Measurements from ENCODE around the gene FIP1L1.

DNA sequence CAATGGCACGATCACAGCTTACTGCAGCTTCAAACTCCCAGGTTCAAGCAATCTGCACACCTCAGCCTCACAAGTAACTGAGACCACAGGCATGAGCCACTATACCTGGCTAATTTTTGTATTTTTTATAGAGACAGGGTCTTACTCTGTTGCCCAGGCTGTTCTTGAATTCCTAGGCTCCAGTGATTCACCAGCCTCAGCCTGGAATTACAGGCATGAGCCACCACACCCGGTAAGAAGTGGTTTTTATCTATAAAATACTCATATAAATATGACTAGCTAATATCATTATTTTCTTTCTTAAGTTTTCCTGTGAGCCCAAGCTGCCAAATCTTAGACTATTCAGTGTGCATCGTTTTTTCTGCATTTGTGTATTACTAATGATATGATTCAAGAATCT, 16.0 kb upstream of the FIP1L1 start:
- TF ChIP-seq, protein P1, sequence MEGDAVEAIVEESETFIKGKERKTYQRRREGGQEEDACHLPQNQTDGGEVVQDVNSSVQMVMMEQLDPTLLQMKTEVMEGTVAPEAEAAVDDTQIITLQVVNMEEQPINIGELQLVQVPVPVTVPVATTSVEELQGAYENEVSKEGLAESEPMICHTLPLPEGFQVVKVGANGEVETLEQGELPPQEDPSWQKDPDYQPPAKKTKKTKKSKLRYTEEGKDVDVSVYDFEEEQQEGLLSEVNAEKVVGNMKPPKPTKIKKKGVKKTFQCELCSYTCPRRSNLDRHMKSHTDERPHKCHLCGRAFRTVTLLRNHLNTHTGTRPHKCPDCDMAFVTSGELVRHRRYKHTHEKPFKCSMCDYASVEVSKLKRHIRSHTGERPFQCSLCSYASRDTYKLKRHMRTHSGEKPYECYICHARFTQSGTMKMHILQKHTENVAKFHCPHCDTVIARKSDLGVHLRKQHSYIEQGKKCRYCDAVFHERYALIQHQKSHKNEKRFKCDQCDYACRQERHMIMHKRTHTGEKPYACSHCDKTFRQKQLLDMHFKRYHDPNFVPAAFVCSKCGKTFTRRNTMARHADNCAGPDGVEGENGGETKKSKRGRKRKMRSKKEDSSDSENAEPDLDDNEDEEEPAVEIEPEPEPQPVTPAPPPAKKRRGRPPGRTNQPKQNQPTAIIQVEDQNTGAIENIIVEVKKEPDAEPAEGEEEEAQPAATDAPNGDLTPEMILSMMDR (IDR thresholded peaks at IDR 0.05; ENCODE audit: low read depth, low read length): no peak
- TF ChIP-seq EZH2phosphoT487 (IDR thresholded peaks at IDR 0.05; ENCODE audit: low read depth): no peak

All from OCI-LY3 (cell line).